HG03469 (cell line): ENCODE measurements around the gene FAM131A.

ENCODE experiments used
- ATAC-seq: cut with Tn5 transposase; IDR thresholded peaks from one replicate; pipeline ENCODE4 v1.9.1; 2021; ENCODE audit warnings: mild to moderate bottlenecking, moderate library complexity, moderate number of reproducible peaks; ENCODE audit not compliant: unreplicated experiment

Gene FAM131A, protein sequence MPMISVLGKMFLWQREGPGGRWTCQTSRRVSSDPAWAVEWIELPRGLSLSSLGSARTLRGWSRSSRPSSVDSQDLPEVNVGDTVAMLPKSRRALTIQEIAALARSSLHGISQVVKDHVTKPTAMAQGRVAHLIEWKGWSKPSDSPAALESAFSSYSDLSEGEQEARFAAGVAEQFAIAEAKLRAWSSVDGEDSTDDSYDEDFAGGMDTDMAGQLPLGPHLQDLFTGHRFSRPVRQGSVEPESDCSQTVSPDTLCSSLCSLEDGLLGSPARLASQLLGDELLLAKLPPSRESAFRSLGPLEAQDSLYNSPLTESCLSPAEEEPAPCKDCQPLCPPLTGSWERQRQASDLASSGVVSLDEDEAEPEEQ

DNA sequence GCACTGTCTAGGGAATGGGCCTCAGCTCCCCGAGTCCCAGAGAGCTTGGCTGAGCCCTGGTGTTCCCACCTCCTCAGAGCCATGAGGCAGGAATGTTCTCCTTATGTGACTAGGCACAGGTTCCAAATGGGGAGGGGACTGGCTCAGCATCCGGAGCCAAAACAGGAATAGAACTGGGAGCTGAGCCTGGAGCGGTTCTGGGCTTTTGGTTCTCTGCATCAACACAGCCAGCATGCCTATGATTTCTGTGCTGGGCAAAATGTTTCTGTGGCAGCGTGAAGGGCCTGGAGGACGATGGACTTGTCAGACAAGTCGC is at the start of gene FAM131A:
Gene FAM131A (plus strand): TSS at position 202 of the 316 bp plus-strand sequence. CDS start 31 bp downstream, at position 233.
- no peak for ATAC-seq

DNA sequence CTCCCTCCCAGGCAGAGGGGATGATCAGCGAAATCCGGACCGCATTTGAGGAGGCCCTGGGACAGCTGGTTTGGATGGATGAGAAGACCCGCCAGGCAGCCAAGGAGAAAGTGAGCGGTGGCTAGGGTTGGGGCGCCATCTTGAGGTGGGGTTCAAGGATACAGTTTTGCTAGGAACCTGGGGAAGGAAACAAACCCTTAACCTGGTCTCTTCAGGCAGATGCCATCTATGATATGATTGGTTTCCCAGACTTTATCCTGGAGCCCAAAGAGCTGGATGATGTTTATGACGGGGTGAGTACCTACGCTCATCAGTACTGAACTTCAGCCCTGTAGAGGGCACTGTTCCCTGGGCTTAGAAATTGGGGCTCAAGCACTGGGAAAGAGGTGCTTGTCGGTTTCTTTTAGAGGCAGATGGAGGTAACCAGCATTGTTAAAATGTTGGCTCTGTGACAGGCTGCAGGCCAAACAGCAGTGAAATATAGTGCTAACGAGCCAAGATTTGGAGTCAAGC is 47.9 kb upstream of the FAM131A start:
- no peak for ATAC-seq

DNA sequence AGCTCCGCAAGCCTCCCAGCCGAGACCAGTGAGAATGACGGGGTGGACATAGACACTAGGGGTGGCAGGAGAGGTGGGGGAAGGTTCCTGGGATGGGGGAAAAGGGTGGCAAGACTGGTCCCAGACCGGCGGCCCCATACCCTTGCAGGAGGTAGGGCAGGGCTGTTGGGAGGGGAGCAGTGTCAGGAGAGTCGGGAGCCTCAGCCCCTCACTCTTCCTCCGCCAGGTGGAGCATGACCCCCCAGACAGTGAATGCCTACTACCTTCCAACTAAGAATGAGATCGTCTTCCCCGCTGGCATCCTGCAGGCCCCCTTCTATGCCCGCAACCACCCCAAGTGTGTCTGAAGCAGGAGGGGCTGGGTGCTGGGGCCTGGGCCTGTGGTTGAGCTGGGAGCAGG is 47.1 kb upstream of the FAM131A start:
- ATAC-seq: no peak

DNA sequence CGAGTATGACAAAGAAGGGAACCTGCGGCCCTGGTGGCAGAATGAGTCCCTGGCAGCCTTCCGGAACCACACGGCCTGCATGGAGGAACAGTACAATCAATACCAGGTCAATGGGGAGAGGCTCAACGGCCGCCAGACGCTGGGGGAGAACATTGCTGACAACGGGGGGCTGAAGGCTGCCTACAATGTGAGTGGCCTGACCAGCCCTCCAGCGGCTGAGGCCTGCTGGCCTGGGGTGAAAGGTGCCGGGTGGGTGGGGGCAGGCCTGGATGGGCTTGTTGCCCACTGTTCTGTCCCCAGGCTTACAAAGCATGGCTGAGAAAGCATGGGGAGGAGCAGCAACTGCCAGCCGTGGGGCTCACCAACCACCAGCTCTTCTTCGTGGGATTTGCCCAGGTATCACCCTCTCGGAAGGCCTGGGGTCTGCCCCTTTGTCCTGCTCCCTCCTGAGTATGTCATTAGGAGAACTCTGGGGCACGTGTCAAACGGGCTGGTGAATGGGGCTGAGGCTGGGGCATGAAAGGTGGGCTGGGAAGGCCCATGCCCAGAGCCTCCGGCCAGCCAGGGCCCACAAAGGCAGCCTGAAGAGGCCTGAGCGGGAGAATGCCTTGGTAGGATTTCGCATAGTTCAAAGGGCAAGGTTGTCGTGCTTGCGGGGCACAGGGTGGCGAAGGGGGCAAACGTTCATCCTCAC is 46.2 kb upstream of the FAM131A start:
- no peak for ATAC-seq

DNA sequence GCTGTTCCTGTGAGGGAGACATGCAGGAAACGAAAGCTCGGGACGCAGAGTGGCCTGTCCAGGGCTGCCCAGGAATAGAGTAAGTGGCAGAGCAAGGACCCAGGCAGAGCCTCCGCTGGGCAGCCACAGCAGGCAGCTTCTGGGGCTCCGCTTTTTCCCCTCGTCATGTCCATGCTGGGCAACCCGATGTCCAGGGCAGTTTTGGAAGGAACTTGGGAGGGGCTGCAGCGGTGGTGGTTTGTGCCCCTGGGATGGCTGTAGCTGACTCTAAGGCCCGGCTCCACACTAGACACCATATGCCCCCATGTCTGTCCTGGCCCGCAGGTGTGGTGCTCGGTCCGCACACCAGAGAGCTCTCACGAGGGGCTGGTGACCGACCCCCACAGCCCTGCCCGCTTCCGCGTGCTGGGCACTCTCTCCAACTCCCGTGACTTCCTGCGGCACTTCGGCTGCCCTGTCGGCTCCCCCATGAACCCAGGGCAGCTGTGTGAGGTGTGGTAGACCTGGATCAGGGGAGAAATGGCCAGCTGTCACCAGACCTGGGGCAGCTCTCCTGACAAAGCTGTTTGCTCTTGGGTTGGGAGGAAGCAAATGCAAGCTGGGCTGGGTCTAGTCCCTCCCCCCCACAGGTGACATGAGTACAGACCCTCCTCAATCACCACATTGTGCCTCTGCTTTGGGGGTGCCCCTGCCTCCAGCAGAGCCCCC is 45.5 kb upstream of the FAM131A start:
- no peak for ATAC-seq

DNA sequence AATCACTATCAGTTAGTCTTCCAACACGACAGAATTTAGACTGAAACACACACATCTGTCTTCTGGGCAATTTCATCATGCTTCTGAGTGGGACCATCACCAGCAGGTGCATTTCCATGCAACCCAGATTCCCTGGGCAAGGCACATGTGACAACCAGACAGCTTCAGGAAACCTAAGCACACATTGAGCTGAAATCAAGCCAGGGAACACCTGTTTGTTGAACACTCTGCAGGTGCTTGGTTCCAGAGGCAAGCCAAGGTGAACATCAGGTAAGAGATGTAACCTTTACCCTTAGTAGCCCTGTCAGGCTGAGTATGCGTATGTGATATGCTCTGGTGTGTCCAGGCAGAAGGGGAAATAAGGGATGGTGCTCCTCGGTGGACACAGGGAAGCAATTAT is 41.6 kb upstream of the FAM131A start:
- ATAC-seq: no peak

DNA sequence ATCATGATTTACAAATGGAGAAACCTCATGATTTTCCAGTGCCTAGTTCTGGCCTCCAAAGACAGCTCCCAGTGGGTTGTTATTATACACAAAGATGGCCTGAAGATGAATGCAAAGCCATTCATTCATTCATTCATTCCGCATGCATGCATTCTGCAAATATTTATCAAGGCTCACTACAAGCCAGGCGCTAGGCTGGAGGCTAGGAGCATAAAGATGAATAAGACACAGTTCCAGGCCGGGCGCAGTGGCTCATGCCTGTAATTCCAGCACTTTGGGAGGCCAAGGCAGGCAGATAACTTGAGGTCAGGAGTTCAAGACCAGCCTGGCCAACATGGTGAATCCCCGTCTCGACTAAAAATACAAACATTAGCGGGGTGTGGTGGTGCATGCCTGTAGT is 40.8 kb upstream of the FAM131A start:
- no peak for ATAC-seq

DNA sequence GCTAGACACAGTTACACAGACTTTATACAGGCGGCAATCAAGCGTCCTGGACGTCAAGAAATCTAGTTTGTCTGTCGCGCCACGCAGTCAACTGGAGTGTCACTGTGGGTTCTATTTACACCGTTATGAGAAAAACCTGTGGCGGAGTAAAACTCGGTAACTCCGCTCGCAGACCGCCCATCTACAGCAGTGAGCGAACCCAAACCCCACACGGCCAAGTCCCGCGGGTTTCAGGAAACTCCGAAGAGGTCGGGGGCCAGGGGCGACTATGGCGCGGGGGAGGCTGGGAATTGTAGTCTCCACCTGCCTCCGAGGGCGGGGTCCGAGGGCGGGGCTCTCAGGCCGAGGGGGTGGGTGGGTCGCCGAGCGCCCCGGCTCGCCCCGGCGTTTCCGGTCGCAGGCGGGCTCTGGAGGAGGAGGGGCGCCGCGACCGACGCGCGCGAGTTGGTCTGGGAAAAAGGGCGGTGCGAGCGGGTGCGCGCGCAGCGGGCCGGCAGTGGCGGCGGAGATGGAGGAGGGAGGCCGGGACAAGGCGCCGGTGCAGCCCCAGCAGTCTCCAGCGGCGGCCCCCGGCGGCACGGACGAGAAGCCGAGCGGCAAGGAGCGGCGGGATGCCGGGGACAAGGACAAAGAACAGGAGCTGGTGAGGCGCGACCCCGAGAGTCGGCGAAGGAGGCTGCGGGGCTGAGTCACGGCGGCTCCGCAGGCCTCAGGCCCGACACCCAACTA is 38.5 kb upstream of the FAM131A start, which contains the start of gene PSMD2:
Gene PSMD2 (plus strand): TSS at position 483 of the 729 bp plus-strand sequence. CDS start 26 bp downstream, at position 509.
- peak; percentile 79 for ATAC-seq

DNA sequence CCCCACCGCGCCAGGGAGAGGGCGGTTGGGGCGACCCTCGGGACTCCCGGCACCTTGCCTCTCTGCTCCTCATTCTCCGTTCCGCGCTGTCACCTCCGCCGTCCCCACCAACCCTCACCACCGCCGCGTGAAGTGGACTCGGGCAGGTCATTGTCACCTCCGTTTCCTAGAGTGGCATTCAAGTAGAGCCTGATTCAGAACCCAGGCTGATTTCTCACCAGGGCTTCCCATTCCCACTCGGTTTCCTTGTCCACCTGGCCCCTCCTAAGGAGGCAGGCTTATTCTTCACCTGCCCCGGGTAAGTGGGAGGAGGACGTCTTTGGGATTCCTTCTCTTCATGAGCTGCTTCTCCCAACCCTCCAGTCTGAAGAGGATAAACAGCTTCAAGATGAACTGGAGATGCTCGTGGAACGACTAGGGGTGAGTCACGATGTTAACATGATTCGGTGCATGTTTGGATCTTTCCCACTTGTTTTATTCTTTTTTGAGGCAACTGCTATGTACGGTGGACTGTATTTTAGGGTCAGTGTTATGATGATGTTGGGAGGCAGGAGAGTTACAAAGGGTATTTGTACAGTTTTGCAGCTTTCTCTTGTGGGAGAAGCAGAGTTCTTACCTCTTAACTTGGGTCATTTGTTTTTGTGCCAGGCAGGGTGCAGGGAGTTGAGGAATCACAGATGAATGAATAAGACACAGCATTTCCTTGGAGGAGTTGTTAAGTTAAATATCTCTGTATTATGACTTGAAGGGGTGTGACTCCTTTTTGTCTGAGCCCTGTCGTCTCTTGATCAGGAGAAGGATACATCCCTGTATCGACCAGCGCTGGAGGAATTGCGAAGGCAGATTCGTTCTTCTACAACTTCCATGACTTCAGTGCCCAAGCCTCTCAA is 37.7 kb upstream of the FAM131A start:
- ATAC-seq: no peak

DNA sequence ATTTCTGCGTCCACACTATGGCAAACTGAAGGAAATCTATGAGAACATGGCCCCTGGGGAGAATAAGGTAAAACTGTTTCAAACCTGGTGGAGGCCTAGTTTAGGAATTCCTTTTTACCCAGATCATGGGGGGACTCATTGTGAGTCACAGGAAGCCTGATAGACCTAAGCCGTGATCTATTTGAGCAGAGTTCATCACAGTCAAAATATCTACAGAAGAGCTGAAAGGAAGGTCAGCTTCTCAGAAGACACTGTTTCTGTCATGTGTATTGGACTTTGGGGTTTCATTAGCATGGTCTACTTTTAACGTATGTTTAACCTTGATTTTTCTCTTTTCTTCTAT is 37.1 kb upstream of the FAM131A start:
- ATAC-seq: no peak

DNA sequence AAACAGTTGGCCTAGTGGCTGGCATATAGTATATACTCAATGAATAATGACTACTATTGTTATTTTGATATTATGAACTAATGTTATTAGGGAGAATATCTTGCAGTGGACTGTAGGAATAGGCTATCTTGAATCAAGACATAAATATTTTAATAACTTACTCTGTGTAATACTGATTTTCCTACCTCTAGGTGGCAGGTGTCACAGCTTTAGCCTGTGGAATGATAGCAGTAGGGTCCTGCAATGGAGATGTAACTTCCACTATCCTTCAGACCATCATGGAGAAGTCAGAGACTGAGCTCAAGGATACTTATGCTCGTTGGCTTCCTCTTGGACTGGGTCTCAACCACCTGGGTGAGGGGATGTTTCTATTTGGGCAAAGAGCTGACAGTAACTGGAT is 31.8 kb upstream of the FAM131A start:
- ATAC-seq: no peak

DNA sequence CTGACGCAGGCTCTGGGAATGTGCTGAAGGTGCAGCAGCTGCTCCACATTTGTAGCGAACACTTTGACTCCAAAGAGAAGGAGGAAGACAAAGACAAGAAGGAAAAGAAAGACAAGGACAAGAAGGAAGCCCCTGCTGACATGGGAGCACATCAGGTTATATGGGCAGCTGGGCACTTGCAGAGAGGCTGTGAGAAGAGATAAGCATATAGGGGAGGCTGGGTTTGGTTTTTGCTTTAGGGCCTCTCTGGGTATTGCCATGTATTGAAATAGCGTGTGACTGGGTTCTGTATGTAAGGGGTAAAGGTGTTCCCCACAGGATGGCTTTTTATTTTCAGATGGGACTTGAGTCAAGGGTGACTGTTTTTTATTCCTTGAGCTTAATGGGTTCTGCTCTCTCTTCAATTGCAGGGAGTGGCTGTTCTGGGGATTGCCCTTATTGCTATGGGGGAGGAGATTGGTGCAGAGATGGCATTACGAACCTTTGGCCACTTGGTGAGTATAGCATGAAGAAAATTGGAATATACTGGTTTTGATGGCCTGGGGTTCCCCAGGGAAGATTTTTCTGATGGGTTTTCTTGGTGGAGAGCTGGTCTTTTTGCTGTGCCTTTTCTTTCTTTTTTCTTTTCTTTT is 30.9 kb upstream of the FAM131A start:
- no peak for ATAC-seq

DNA sequence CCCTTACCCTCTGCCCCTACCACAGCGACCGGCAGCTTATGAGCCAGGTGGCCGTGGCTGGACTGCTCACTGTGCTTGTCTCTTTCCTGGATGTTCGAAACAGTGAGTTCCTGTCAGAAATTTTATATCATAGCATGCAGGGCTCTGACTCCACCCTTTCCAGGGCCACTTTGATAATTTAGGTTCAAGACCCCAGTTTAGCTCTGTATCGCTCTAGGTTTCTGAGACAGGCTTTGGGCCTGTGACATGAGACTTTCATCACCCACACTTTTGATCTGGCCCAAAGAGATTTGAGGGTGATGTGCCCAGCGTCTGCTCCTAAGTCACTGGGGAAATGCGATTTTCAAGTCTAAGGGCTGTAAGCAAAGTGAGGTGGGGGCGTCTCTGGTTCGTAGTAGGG is 29.5 kb upstream of the FAM131A start:
- no peak for ATAC-seq

DNA sequence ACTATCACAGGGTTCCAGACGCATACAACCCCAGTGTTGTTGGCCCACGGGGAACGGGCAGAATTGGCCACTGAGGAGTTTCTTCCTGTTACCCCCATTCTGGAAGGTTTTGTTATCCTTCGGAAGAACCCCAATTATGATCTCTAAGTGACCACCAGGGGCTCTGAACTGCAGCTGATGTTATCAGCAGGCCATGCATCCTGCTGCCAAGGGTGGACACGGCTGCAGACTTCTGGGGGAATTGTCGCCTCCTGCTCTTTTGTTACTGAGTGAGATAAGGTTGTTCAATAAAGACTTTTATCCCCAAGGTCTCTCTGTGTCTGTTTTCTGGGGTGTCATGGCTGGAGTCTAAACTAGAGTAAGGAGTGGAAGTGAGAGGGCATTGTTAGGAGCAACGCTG is 28.7 kb upstream of the FAM131A start:
- no peak for ATAC-seq

DNA sequence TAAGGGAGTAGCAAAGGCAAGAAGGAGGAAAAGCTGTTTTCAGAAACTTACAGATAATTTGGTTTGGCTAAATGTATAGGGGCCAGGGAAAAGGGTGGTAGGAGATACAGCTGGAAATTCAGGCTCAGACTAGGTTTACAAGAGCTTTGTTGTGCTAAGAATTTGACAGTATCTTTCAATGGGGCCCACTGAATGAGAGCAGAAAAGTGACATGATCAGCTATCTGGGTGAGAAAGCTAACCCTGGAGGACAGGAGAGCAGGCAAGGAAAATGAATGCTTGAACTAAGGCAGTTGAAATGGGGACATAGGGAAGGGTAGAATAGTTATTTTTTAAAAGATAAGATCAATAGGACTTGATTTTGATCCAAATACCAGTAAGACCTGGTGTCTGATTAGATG is 25.8 kb upstream of the FAM131A start:
- ATAC-seq: no peak

DNA sequence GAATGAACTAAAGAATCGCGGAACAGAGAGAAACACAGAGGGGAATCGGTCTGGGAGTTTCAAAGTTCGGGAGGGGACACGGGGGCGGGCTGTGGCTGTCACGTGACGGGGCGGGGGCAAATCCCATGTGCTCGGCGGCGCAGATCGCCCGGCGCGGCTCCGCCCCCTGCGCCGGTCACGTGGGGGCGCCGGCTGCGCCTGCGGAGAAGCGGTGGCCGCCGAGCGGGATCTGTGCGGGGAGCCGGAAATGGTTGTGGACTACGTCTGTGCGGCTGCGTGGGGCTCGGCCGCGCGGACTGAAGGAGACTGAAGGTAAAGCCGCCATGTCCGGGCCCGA is 23.1 kb upstream of the FAM131A start, which contains the start of gene EIF4G1:
Gene EIF4G1 (plus strand): TSS at position 244 of the 337 bp plus-strand sequence. CDS start 1,191 bp downstream, outside the sequence.
- peak; percentile 82 for ATAC-seq

DNA sequence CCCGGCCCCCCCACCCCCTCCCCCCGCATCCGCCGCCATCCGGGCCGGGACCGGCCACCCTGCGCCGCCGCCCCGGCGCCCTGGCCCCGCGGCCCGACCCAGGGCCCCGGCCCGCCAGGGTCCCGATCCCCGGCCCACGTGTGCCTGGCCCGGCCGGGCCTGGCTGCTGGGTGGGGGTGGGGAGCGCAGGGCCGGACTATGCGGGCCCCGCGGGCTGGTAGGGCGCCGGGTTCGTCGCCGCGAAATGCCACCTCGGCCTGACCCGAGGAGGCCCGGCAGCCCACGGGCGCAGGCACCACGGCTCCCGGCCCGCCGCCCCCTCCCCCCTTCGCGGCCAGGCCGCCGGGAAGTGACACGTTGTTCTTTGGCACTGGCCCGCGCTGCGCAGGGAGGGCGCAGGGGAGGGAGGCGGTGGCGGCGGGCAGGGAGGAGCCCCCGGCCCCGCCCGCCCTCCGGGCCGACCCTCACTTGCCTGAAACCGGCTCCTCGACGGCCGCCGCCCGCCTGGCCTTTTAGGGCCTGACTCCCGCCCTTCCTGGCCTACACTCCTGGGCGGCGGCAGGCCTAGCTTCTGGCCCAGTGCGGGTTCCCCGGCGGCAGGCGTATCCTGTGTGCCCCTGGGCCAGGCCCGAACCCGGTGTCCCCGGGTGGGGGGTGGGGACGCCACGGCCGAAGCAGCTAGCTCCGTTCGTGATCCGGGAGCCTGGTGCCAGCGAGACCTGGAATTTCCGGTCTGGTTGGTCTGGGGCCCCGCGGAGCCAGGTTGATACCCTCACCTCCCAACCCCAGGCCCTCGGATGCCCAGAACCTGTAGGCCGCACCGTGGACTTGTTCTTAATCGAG is 22.5 kb upstream of the FAM131A start:
- ATAC-seq: peak; percentile 18

DNA sequence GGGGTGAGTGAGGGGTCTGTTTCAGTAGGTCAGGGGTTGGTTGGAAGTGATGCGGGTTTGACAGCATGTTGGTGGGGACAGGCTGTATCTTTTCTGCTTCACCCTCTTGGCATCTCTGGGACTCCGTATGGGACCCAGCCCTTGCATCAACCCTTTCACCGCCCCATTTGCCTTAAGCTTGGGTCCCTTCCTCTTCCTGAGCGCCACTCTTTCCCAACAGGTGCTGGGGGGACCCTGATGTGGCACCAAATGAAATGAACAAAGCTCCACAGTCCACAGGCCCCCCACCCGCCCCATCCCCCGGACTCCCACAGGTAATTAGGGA is 21.9 kb upstream of the FAM131A start:
- ATAC-seq: no peak
